ENCODE data around the gene DLX2.

The DLX2 gene

GRCh38 chr2:172109256-172109987 is 6.7 kb upstream of the DLX2 start:
- ATAC-seq: no peak
- TF ChIP-seq, protein P1, sequence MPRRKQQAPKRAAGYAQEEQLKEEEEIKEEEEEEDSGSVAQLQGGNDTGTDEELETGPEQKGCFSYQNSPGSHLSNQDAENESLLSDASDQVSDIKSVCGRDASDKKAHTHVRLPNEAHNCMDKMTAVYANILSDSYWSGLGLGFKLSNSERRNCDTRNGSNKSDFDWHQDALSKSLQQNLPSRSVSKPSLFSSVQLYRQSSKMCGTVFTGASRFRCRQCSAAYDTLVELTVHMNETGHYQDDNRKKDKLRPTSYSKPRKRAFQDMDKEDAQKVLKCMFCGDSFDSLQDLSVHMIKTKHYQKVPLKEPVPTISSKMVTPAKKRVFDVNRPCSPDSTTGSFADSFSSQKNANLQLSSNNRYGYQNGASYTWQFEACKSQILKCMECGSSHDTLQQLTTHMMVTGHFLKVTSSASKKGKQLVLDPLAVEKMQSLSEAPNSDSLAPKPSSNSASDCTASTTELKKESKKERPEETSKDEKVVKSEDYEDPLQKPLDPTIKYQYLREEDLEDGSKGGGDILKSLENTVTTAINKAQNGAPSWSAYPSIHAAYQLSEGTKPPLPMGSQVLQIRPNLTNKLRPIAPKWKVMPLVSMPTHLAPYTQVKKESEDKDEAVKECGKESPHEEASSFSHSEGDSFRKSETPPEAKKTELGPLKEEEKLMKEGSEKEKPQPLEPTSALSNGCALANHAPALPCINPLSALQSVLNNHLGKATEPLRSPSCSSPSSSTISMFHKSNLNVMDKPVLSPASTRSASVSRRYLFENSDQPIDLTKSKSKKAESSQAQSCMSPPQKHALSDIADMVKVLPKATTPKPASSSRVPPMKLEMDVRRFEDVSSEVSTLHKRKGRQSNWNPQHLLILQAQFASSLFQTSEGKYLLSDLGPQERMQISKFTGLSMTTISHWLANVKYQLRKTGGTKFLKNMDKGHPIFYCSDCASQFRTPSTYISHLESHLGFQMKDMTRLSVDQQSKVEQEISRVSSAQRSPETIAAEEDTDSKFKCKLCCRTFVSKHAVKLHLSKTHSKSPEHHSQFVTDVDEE (CRISPR knock-in tag; IDR thresholded peaks at IDR 0.05): no peak
- no peak for TF ChIP-seq TOX (CRISPR knock-in tag; IDR thresholded peaks at IDR 0.05; ENCODE audit: borderline replicate concordance)
- no peak for TF ChIP-seq SNAI2 (CRISPR knock-in tag; IDR thresholded peaks at IDR 0.05)
- TF ChIP-seq BACH2 (CRISPR knock-in tag; IDR thresholded peaks at IDR 0.05; ENCODE audit: borderline replicate concordance): no peak
- no peak for TF ChIP-seq TCF4 (CRISPR knock-in tag; IDR thresholded peaks at IDR 0.05; ENCODE audit: borderline replicate concordance)
- no peak for TF ChIP-seq ZNF70 (CRISPR knock-in tag; IDR thresholded peaks at IDR 0.05)
- TF ChIP-seq PATZ1 (CRISPR knock-in tag; IDR thresholded peaks at IDR 0.05; ENCODE audit: borderline replicate concordance): no peak

- TF ChIP-seq CSRNP3 (CRISPR knock-in tag; IDR thresholded peaks at IDR 0.05) (no peak), ZNF70 (CRISPR knock-in tag; IDR thresholded peaks at IDR 0.05) (no peak), CREB5 (CRISPR knock-in tag; IDR thresholded peaks at IDR 0.05; ENCODE audit: low read depth) (no peak), PATZ1 (CRISPR knock-in tag; IDR thresholded peaks at IDR 0.05; ENCODE audit: borderline replicate concordance) (no peak), SNAI2 (CRISPR knock-in tag; IDR thresholded peaks at IDR 0.05) (no peak), RARB (CRISPR knock-in tag; IDR thresholded peaks at IDR 0.05) (no peak), GLIS3 (CRISPR knock-in tag; IDR thresholded peaks at IDR 0.05) (no peak), ESRRG (CRISPR knock-in tag; IDR thresholded peaks at IDR 0.05) (no peak), OSR1 (CRISPR knock-in tag; IDR thresholded peaks at IDR 0.05) (no peak), ZFP30 (CRISPR knock-in tag; IDR thresholded peaks at IDR 0.05) (no peak), ARNTL (CRISPR knock-in tag; IDR thresholded peaks at IDR 0.05; ENCODE audit: borderline replicate concordance, low read depth) (no peak), CSDC2 (CRISPR knock-in tag; IDR thresholded peaks at IDR 0.05) (no peak), TCF4 (CRISPR knock-in tag; IDR thresholded peaks at IDR 0.05; ENCODE audit: borderline replicate concordance) (no peak), PPARA (CRISPR knock-in tag; IDR thresholded peaks at IDR 0.05; ENCODE audit: borderline replicate concordance) (no peak)
- TF ChIP-seq, protein P1 (CRISPR knock-in tag; IDR thresholded peaks at IDR 0.05): no peak
- ATAC-seq: no peak
Observed at GRCh38 chr2:172108587-172108930, 5.9 kb upstream of the DLX2 start.
